ENCODE measurements around the gene NDUFB8.

NDUFB8 gene

GRCh38 chr10:100535715-100536353, 6.2 kb upstream of the NDUFB8 start, which contains the start of gene HIF1AN:
Gene HIF1AN, plus strand, starts transcription at chr10:100535943. Its CDS starts 16 bp downstream, at chr10:100535959.
- peak; percentile 80 for DNase-seq

- no peak for DNase-seq
Observed at GRCh38 chr10:100535338-100535714, 5.7 kb upstream of the NDUFB8 start.

GRCh38 chr10:100534726-100535125, 5.1 kb upstream of the NDUFB8 start:
- no peak for DNase-seq

- no peak for DNase-seq
Observed at GRCh38 chr10:100531761-100532160, 2.1 kb upstream of the NDUFB8 start.

- DNase-seq, result no peak
Observed at GRCh38 chr10:100528921-100529474, 673 bp downstream of the NDUFB8 start.

- no peak for DNase-seq
Observed at GRCh38 chr10:100528123-100528886, 1.4 kb downstream of the NDUFB8 start.

GRCh38 chr10:100524638-100525037, 5.0 kb downstream of the NDUFB8 start:
- no peak for DNase-seq

- no peak for DNase-seq
Observed at GRCh38 chr10:100524206-100524605, 5.5 kb downstream of the NDUFB8 start.

GRCh38 chr10:100522945-100523344, 6.7 kb downstream of the NDUFB8 start:
- DNase-seq, result no peak

- DNase-seq, result no peak
Observed at GRCh38 chr10:100522107-100522801, 7.4 kb downstream of the NDUFB8 start.

GRCh38 chr10:100520811-100521210, 8.9 kb downstream of the NDUFB8 start:
- DNase-seq, result no peak

- no peak for DNase-seq
Observed at GRCh38 chr10:100519311-100520051, 10.2 kb downstream of the NDUFB8 start, which contains the start of gene SEC31B. Gene SEC31B, minus strand, starts transcription at chr10:100519861. Its CDS starts 2,909 bp downstream, at chr10:100516952.

- DNase-seq, result peak; percentile 57
Observed at GRCh38 chr10:100518761-100519241, 10.9 kb downstream of the NDUFB8 start.

- DNase-seq, result no peak
Observed at GRCh38 chr10:100516847-100517246, 12.8 kb downstream of the NDUFB8 start.

- no peak for DNase-seq
Observed at GRCh38 chr10:100515612-100516011, 14.1 kb downstream of the NDUFB8 start.

GRCh38 chr10:100510533-100511308, 18.9 kb downstream of the NDUFB8 start:
- peak; percentile 46 for DNase-seq

GRCh38 chr10:100509241-100509840, 20.3 kb downstream of the NDUFB8 start:
- DNase-seq, result no peak

- DNase-seq, result no peak
Observed at GRCh38 chr10:100508691-100509150, 20.9 kb downstream of the NDUFB8 start.

GRCh38 chr10:100508266-100508665, 21.4 kb downstream of the NDUFB8 start:
- no peak for DNase-seq

- no peak for DNase-seq
Observed at GRCh38 chr10:100507357-100507732, 22.3 kb downstream of the NDUFB8 start.

Data from T-helper 9 cell (primary cell).